Thyroid gland (tissue), 4 donors: ENCODE measurements around the gene TMED7.

Source experiments
- CTCF ChIP-seq, 6 experiments: fragments of 200-600 bp in 3 of 6; fragments of 450-650 bp in 3 of 6; sonication (generic) in 3 of 6; IDR thresholded peaks; one replicate each; pipeline ENCODE4 v1.5.1; 2016 to 2019; ENCODE audit warnings: antibody characterized with exemption in 6 of 6, mild to moderate bottlenecking in 2 of 6, inconsistent platforms in 1 of 6, moderate library complexity in 1 of 6
- POLR2A ChIP-seq, 2 donors: fragments of 450-650 bp; IDR thresholded peaks; one replicate each; pipeline ENCODE4 v1.6.1; 2017; ENCODE audit warnings: antibody characterized with exemption in 2 of 2, mild to moderate bottlenecking in 2 of 2, moderate library complexity in 1 of 2

- TF ChIP-seq CTCF (IDR thresholded peaks at IDR 0.05) (no peak), POLR2A (IDR thresholded peaks at IDR 0.05) (no peak)
Observed at GRCh38 chr5:115671939-115672338, 46.1 kb upstream of the TMED7 start.
